ENCODE measurements around the gene MAP3K8. TPM values are rescaled to one million over a fixed set of nuclear protein-coding genes. Genes with fewer than 3 reads are reported as not detected.
"Not testable (repeated sequence)": the region's sequence is repeated elsewhere in the genome, so short reads cannot be mapped to it uniquely, and the experiment has no call there.

The MAP3K8 gene
- total RNA-seq, 1 experiment from 2014 or later: 0.32 TPM

DNA sequence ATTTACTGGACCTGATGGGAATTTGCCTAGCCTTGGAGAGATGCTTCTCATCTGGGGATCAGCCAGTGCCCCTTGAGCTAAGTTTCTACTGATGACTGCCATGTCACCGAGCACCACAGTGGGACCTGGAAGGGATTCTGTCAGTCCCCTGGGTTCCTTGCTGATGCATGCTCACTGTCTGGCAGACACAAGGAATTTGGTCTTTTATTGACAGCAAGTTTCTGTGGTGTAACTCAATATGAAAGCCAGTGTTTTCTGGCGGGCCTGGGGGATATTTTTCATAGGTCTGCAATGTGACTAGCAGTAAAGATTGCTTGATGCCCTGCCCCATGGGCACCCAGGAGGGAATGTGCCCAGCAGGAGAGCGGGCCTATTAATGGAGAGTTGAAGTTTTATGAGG lies 30.7 kb downstream of the MAP3K8 start:
- no peak for DNase-seq (ENCODE audit: low read depth, low spot score)
- in situ Hi-C loops (cut with HindIII; ENCODE audit: low pct_unique_long_range_greater_than_20kb, low sequenced_read_pairs): no loop called here

DNA sequence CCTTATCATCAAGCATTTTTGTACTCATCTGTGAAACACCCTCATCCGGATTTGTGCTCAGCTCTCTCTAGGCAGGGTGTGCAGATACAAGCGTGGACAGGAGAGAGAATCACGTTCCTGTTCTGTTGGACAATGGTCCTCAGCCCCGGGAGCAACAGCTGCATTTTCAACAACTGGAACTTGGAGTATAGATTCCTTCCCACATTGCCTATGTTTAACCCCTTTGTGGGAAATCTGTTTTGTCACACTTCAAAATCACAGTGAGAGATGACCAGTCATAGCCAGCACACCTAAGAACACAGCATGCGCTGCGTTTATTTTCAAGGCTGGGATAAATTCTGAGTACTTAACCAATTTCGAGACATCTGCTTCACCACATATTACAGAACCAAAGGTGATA lies 32.5 kb downstream of the MAP3K8 start:
- in situ Hi-C loops (cut with HindIII; ENCODE audit: low pct_unique_long_range_greater_than_20kb, low sequenced_read_pairs): no loop called here

GRCh38 chr10:30467651-30468338 lies 33.8 kb downstream of the MAP3K8 start:
- in situ Hi-C loops (cut with HindIII; ENCODE audit: low pct_unique_long_range_greater_than_20kb, low sequenced_read_pairs): no loop called here

More for the DNA sequence above, 32.5 kb downstream of the MAP3K8 start:
- no peak for DNase-seq (ENCODE audit: low read depth, low spot score)

GRCh38 chr10:30472414-30473155 lies 38.6 kb downstream of the MAP3K8 start:
- DNase-seq (ENCODE audit: low read depth, low spot score): no peak
- in situ Hi-C loops (cut with HindIII; ENCODE audit: low pct_unique_long_range_greater_than_20kb, low sequenced_read_pairs): no loop called here

More at GRCh38 chr10:30467651-30468338, 33.8 kb downstream of the MAP3K8 start:
- no peak for DNase-seq (ENCODE audit: low read depth, low spot score)

- DNase-seq (ENCODE audit: low read depth, low spot score); in situ Hi-C loops (cut with HindIII; ENCODE audit: low pct_unique_long_range_greater_than_20kb, low sequenced_read_pairs): not testable (repeated sequence)
Measured at GRCh38 chr10:30475515-30475914, 41.5 kb downstream of the MAP3K8 start.

DNA sequence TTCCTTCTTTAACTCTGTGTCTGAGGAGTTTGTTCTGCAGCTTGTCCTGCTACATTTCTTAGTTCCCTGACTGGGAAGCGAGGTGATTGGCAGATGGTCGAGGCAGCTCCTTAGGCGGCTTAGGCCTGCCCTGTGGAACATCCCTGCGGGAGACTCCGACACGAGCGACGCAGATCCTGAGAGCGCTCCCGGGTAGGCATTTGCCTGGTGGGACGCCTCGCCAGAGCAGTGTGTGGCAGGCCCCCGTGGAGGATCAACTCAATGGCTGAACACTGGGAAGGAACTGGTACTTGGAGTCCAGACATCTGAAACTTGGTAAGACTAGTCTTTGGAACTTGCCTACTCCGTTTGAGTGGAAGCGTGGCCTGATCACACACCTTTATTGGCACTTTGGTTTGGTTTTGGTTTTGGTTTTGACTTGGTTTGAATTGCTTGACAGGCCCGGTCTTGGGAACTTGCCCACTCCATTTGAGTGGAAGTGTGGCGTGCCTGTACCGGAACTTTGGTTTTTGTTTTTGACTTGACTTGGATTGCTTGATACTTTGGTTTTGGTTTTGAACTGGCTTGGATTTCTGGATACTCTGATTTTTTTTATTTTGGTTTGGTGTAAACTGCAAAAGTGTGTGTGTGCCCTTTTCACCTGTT lies 42.6 kb downstream of the MAP3K8 start:
- no peak for DNase-seq (ENCODE audit: low read depth, low spot score)
- in situ Hi-C loops (cut with HindIII; ENCODE audit: low pct_unique_long_range_greater_than_20kb, low sequenced_read_pairs): no loop called here

DNA sequence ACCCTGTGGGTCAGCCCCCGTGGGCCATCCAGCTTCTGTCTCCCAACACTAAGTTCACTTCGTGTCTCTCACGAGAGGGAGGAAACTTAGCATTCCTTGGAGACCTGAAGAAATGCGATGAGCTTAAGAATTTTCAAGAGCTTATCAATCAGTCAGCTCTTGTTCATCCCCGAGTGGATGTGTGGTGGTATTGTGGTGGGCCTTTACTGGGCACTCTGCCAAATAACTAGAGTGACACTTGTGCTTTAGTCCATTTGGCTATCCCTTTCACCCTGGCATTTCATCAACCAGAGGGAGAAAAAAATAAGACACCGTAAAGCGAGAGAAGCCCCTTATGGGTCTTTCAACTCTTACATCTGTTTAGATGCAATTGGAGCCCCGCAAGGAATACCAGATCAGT lies 45.5 kb downstream of the MAP3K8 start:
- in situ Hi-C loops (cut with HindIII; ENCODE audit: low pct_unique_long_range_greater_than_20kb, low sequenced_read_pairs); DNase-seq (ENCODE audit: low read depth, low spot score): not testable (repeated sequence)

- DNase-seq (ENCODE audit: low read depth, low spot score): no peak
- in situ Hi-C loops (cut with HindIII; ENCODE audit: low pct_unique_long_range_greater_than_20kb, low sequenced_read_pairs): no loop called here
Measured at GRCh38 chr10:30481603-30482002, 47.6 kb downstream of the MAP3K8 start.

- in situ Hi-C loops (cut with HindIII; ENCODE audit: low pct_unique_long_range_greater_than_20kb, low sequenced_read_pairs): no loop called here
Measured at GRCh38 chr10:30488316-30488715, 54.3 kb downstream of the MAP3K8 start.

DNA sequence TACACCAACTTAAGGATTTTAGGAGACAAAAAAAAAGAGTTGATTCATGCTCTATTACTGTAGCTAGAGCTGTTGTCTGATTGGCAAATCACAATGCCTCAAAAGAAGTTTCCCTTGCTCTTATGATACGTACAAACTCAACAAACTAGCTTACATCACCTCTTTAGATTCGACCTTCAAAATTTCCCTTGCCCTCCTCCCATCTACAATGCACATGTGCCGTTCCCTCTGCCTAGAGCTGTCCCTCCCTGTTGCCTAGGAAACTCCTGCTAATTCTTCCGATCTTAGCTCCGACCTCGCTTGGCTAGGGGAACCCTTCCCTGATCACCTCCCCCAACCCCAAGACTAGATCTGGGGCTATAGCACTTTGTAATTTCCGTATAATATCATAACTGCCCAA lies 55.4 kb downstream of the MAP3K8 start:
- in situ Hi-C loops (cut with HindIII; ENCODE audit: low pct_unique_long_range_greater_than_20kb, low sequenced_read_pairs): no loop called here
- no peak for DNase-seq (ENCODE audit: low read depth, low spot score)

More at GRCh38 chr10:30488316-30488715, 54.3 kb downstream of the MAP3K8 start:
- no peak for DNase-seq (ENCODE audit: low read depth, low spot score)

- DNase-seq (ENCODE audit: low read depth, low spot score): no peak
- in situ Hi-C loops (cut with HindIII; ENCODE audit: low pct_unique_long_range_greater_than_20kb, low sequenced_read_pairs): no loop called here
Measured at GRCh38 chr10:30490289-30491000, 56.5 kb downstream of the MAP3K8 start.

DNA sequence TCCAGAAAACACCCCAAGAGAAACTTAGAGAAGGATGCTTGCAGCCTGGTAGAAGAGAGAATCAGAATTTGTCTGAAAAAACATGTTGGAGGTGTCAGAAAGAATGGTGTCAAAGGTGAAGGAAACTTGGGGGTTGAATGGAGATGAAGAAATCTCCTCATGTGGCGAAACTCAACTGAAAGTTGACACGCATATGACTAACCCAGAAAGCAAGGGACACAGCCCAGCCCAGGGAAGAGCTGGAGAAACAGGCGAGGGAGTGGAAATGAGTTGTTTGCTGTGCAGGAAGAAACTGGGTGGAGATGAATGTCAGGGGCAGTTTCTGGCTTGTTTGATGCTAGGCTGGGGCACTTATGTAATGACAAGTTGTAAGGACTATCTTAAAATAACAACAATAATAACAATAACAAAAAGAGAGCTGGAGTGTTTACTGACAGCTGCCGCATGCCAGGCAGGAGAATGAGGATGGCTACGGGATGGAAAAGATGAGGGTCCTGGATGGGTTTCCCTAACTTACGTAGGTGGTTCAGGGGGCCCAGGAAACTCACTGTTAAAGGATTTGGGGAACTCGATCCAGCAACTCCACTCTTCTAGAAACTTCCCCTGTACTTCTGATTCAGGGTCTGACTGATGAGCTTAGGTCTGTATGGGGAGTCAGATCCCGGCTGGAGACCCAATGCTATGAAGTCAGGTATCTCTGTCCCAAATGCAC lies 57.4 kb downstream of the MAP3K8 start:
- no peak for DNase-seq (ENCODE audit: low read depth, low spot score)
- in situ Hi-C loops (cut with HindIII; ENCODE audit: low pct_unique_long_range_greater_than_20kb, low sequenced_read_pairs): no loop called here

DNA sequence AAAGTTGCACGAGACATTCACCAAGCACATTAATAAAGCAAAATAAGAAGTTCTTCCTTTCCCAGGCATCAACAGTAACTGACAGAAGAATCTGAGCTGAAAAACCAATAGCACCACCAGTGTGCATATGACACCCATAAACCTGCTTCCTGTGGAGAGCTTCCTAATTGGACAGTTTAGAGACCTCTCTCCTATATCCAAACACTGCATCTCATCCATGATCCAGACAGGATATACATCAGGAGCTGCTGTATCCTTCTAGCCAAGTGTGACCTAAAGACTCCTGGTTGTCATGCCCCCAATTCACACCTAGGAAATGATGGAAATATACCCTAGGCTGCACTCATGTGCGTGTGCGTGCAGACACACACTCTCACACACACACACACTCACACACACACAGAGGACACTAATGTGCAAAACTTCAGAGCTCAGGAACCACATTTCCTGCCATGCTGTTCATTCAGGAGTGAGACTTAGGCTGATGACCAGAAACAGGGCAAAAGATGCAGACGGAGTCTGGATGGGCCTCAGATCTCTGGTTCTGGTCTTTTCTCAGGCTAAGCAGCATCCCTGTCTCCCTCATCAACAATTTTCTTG lies 58.0 kb downstream of the MAP3K8 start:
- in situ Hi-C loops (cut with HindIII; ENCODE audit: low pct_unique_long_range_greater_than_20kb, low sequenced_read_pairs): no loop called here
- no peak for DNase-seq (ENCODE audit: low read depth, low spot score)

GRCh38 chr10:30493609-30494530 lies 59.9 kb downstream of the MAP3K8 start:
- in situ Hi-C loops (cut with HindIII; ENCODE audit: low pct_unique_long_range_greater_than_20kb, low sequenced_read_pairs): no loop called here
- no peak for DNase-seq (ENCODE audit: low read depth, low spot score)

GRCh38 chr10:30494558-30494957 lies 60.6 kb downstream of the MAP3K8 start:
- no peak for DNase-seq (ENCODE audit: low read depth, low spot score)
- in situ Hi-C loops (cut with HindIII; ENCODE audit: low pct_unique_long_range_greater_than_20kb, low sequenced_read_pairs): no loop called here

- in situ Hi-C loops (cut with HindIII; ENCODE audit: low pct_unique_long_range_greater_than_20kb, low sequenced_read_pairs): no loop called here
- DNase-seq (ENCODE audit: low read depth, low spot score): no peak
Measured at GRCh38 chr10:30495687-30496086, 61.7 kb downstream of the MAP3K8 start.
